DND-41 (cell line): Measurements from ENCODE around the gene GTPBP6.

Source experiments
- ATAC-seq: fragments of 200-7000 bp; cut with Tn5 transposase; 3 replicates; pipeline ENCODE4 v1.9.1; 2021; ENCODE audit warnings: low read depth; ENCODE audit not compliant: insufficient read depth
- DNase-seq: peaks from one replicate; pipeline ENCODE4 v3.0.0-alpha.2; 2020
- H2AFZ ChIP-seq: 2 replicates; pipeline ENCODE4 v1.6.0; 2012; ENCODE audit warnings: low read depth, low read length
- H3K27ac ChIP-seq: 2 replicates; pipeline ENCODE4 v1.5.1; 2012; ENCODE audit warnings: low read length, inconsistent platforms
- H3K27me3 ChIP-seq: fragments of 200-600 bp; sonication (generic); 2 replicates; pipeline ENCODE4 v1.6.0; 2012; ENCODE audit warnings: low read length, mild to moderate bottlenecking, inconsistent platforms; ENCODE audit not compliant: insufficient read depth, poor library complexity
- H3K36me3 ChIP-seq: 2 replicates; pipeline ENCODE4 v1.5.1; 2012; ENCODE audit warnings: low read length, inconsistent platforms; ENCODE audit not compliant: insufficient read depth
- H3K4me1 ChIP-seq: 2 replicates; pipeline ENCODE4 v1.5.1; 2012; ENCODE audit warnings: mild to moderate bottlenecking, low read length; ENCODE audit not compliant: insufficient read depth
- H3K4me2 ChIP-seq: 2 replicates; pipeline ENCODE4 v1.6.0; 2012; ENCODE audit warnings: mild to moderate bottlenecking, moderate library complexity, low read length, inconsistent platforms; ENCODE audit not compliant: insufficient read depth
- H3K4me3 ChIP-seq, 2 experiments: fragments of 200-600 bp in 1 of 2; shearing (Covaris generic) in 1 of 2; 2 replicates each; pipeline ENCODE4 v1.5.1; 2012 to 2016; ENCODE audit warnings: inconsistent platforms in 2 of 2, low read length in 2 of 2, mild to moderate bottlenecking in 2 of 2, low read depth in 1 of 2, moderate library complexity in 1 of 2
- H3K79me2 ChIP-seq: 2 replicates; pipeline ENCODE4 v1.6.0; 2012; ENCODE audit warnings: low read length, inconsistent platforms; ENCODE audit not compliant: insufficient read depth
- H3K9ac ChIP-seq: 2 replicates; pipeline ENCODE4 v1.6.0; 2012; ENCODE audit warnings: low read depth, mild to moderate bottlenecking, inconsistent platforms, low read length, moderate library complexity
- H3K9me3 ChIP-seq: 2 replicates; pipeline ENCODE4 v1.5.1; 2012; ENCODE audit warnings: low read length, moderate library complexity, mild to moderate bottlenecking, inconsistent platforms; ENCODE audit not compliant: insufficient read depth, severe bottlenecking
- H4K20me1 ChIP-seq: 2 replicates; pipeline ENCODE4 v1.6.0; 2012; ENCODE audit warnings: low read length; ENCODE audit not compliant: insufficient read depth
- EZH2 ChIP-seq: IDR thresholded peaks from 3 replicates; pipeline ENCODE4 v1.6.1; 2012; ENCODE audit warnings: borderline replicate concordance, low read depth, mild to moderate bottlenecking, moderate library complexity, low read length, inconsistent platforms; ENCODE audit not compliant: severe bottlenecking
- TF ChIP-seq, protein P1 (sequence below): IDR thresholded peaks from 2 replicates; pipeline ENCODE4 v1.5.1; 2012; ENCODE audit warnings: borderline replicate concordance, low read length, moderate library complexity, mild to moderate bottlenecking; ENCODE audit not compliant: poor library complexity, severe bottlenecking; ENCODE audit errors: extremely low read depth

GTPBP6 gene

DNA sequence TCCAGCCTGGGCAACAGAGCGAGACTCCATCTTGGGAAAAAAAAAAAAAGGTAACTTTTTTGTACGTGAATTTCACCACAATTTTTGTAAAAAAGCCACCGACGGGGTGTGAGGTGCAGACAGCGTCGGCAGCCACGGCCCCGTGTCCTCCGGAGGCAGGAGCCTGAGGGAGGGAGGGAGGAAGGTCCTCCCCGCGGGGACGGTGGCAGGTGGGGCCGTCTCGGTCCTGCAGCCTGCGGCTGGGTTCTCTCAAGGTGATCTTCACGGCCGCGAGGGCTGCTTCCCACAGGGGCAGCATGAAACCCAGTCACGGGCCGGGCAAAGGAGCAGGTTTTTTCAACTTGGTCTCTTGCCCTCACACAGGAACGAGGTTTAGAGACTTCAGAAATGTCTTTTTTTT is 23.5 kb downstream of the GTPBP6 start:
- Histone ChIP-seq H3K27me3 (no peaks in the 10 kb centered on the region), H2AFZ (no peak overlapping the region), H3K4me2 (no peak overlapping the region), H3K27ac (no peak overlapping the region), H3K9ac (no peak overlapping the region), H3K36me3 (peaks cover 51% of the 10 kb centered on the region), H3K4me3 (no peak overlapping the region), H3K9me3 (no peaks in the 10 kb centered on the region), H4K20me1 (peaks cover 9% of the 10 kb centered on the region; the same call in 1 of the 2 replicates), H3K79me2 (0 out of 2 replicates have a peak, but pooled peaks cover 2% of the 10 kb centered on the region), H3K4me1 (no peaks in the 10 kb centered on the region)
- DNase-seq (no peak), ATAC-seq (no peak)
- TF ChIP-seq, protein P1, sequence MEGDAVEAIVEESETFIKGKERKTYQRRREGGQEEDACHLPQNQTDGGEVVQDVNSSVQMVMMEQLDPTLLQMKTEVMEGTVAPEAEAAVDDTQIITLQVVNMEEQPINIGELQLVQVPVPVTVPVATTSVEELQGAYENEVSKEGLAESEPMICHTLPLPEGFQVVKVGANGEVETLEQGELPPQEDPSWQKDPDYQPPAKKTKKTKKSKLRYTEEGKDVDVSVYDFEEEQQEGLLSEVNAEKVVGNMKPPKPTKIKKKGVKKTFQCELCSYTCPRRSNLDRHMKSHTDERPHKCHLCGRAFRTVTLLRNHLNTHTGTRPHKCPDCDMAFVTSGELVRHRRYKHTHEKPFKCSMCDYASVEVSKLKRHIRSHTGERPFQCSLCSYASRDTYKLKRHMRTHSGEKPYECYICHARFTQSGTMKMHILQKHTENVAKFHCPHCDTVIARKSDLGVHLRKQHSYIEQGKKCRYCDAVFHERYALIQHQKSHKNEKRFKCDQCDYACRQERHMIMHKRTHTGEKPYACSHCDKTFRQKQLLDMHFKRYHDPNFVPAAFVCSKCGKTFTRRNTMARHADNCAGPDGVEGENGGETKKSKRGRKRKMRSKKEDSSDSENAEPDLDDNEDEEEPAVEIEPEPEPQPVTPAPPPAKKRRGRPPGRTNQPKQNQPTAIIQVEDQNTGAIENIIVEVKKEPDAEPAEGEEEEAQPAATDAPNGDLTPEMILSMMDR: no peak
- TF ChIP-seq EZH2: no peak

DNA sequence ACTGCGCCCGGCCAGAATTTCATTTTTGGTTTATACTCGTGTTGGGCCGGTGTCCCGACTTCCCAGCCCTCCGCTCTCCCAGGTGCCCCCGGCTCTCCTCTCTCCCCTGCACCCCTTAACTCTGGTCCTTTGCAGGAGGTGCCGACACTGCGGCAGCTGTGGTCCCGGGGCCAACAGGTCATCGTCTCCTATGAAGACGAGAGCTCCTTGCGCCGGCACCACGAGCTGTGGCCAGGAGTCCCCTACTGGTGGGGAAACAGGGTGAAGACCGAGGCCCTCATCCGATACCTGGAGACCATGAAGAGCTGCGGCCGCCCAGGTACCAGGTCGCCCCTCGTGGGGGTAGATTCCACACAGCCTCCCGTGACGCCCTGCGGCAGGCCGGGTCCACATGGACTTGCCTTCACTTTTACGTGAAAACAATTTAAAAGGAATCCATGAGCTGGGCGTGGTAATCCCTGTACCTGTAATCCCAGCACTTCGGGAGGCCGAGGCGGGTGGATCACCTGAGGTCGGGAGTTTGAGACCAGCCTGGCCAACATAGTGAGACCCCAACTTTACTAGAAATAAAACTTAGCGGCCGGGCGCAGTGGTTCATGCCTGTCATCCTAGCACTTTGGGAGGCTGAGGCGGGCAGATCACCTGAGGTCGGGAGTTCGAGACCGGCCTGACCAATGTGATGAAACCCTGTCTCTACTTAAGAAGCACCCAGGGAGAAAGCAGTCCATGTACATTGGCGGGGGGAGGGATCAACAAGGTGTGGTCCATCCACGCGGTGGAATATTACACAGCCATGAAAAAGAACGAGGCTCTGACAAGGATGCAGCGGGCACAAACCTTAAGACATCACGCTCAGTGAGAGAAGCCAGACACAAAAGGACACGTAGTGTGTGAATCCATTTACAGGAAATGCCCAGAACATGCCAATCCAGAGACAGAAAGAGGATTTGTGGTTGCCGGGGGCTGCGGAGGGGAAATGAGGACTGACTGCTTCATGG is 25.4 kb downstream of the GTPBP6 start:
- no peak overlapping the region for H3K27ac ChIP-seq
- H3K4me2 ChIP-seq: no peak overlapping the region
- H2AFZ ChIP-seq: no peak overlapping the region
- H3K4me3 ChIP-seq: no peak overlapping the region
- TF ChIP-seq, protein P1: no peak
- peaks cover 13% of the 10 kb centered on the region for H4K20me1 ChIP-seq
- H3K9ac ChIP-seq: no peak overlapping the region
- H3K79me2 ChIP-seq: peaks cover 6% of the 10 kb centered on the region; the same call in 1 of the 2 replicates
- no peaks in the 10 kb centered on the region for H3K9me3 ChIP-seq
- DNase-seq (no peak), ATAC-seq (no peak)
- no peaks in the 10 kb centered on the region for H3K27me3 ChIP-seq
- 0 out of 2 replicates have a peak, but pooled peaks cover 3% of the 10 kb centered on the region for H3K4me1 ChIP-seq
- H3K36me3 ChIP-seq: peaks cover 56% of the 10 kb centered on the region

DNA sequence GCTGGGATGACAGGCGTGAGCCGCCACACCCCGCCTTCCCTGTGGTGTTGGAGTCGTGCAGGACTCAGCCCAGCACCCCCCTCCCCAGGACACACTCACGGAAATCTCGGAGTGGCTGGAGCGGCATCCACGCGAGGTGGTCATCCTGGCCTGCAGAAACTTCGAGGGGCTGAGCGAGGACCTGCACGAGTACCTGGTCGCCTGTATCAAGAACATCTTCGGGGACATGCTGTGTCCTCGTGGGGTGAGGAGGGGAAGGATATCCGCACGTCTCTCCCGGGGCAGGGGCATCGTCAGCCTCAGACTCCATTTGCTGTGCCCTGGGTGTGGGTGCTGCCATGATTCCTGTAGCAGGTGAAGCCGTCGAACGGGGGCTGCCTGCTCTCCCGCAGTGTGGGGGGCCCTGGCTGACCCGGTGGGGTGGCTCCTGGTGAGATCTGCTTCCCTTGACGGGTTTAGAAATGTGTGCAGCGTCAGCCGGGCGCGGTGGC is 27.1 kb downstream of the GTPBP6 start:
- peaks cover 3% of the 10 kb centered on the region; the same call in 1 of the 2 replicates for H3K4me1 ChIP-seq
- ATAC-seq (no peak), DNase-seq (no peak)
- no peak for TF ChIP-seq EZH2
- TF ChIP-seq, protein P1: no peak
- no peak overlapping the region for H3K4me3 ChIP-seq
- H3K4me2 ChIP-seq: no peak overlapping the region
- no peak overlapping the region for H3K27ac ChIP-seq
- H2AFZ ChIP-seq: no peak overlapping the region
- peaks cover 64% of the 10 kb centered on the region for H3K36me3 ChIP-seq
- no peaks in the 10 kb centered on the region for H3K27me3 ChIP-seq
- no peaks in the 10 kb centered on the region for H3K9me3 ChIP-seq
- H3K79me2 ChIP-seq: peaks cover 9% of the 10 kb centered on the region; the same call in 1 of the 2 replicates
- H4K20me1 ChIP-seq: peaks cover 13% of the 10 kb centered on the region
- no peak overlapping the region for H3K9ac ChIP-seq
